Measurements from ENCODE around the gene WWOX. TPM values are rescaled to one million over a fixed set of nuclear protein-coding genes. Genes with fewer than 3 reads are reported as not detected.

WWOX gene
- total and polyA plus RNA-seq, 2 donors (not counting 3 experiments of a cell fraction or from before 2014, with no cell fraction given), result 6.2 to 12.5 TPM

DNA sequence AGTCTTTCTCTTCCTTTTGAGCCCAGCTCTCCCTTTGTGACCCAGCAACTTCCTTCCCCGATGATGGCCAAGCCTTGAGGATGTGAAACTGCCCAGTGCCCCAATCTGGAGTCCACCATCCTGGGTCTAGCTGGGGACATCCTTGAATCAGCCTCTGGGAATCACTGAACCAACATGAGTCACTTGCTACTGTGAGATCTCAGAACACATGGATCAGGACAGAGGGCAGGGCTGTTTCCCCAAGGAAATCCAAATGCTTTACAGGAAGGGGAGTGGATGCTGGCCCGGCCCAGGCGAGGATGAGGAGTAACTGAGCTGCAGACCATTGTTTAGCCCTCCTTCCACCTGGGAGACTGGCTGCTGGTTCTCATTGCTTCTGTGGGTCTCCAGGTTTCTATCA lies 547.6 kb downstream of the WWOX start:
- intact Hi-C loops (cut with micrococcal nuclease), result no loop called here
- Histone ChIP-seq H3K79me2 (ENCODE audit: control insufficient read depth, insufficient read depth, low read length) (no peaks in the 10 kb centered on the region), H3K4me3 (replicated peaks in 1 of 3; ENCODE audit: insufficient read depth in 1 of 3, low read depth in 1 of 3, low read length in 3 of 3) (no peak overlapping the region), H3K9me3 (replicated peaks; ENCODE audit: control insufficient read depth, insufficient read depth, low read length) (peaks cover 2% of the 10 kb centered on the region), H4K20me1 (replicated peaks; ENCODE audit: control insufficient read depth, extremely low read depth, insufficient read depth, low read length) (no peaks in the 10 kb centered on the region), H2AFZ (ENCODE audit: low read depth, low read length) (no peak overlapping the region), H3K27ac (ENCODE audit: insufficient read depth, low read depth, low read length) (no peak overlapping the region), H3K36me3 (ENCODE audit: control insufficient read depth in 2 of 2, extremely low read depth in 1 of 2, insufficient read depth in 2 of 2, low read length in 2 of 2) (no peaks in the 10 kb centered on the region), H3K9ac (replicated peaks; ENCODE audit: extremely low read depth, insufficient read depth, low read length) (no peak overlapping the region), H3K4me1 (ENCODE audit: control insufficient read depth, extremely low read depth, insufficient read depth, low read length) (no peaks in the 10 kb centered on the region), H3K4me2 (ENCODE audit: insufficient read depth, low read length) (no peak overlapping the region), H3K9me1 (replicated peaks; ENCODE audit: control insufficient read depth, extremely low read depth, insufficient read depth, low read length) (no peaks in the 10 kb centered on the region), H3K27me3 (ENCODE audit: control insufficient read depth in 2 of 2, insufficient read depth in 2 of 2, low read length in 2 of 2) (no peaks in the 10 kb centered on the region)
- POLR2A ChIA-PET, result no interaction called here
- dilution Hi-C loops (cut with MboI; ENCODE audit: extremely low pct_ligation_motif_present, low sequenced_read_pairs), result no loop called here
- no TSS peak for BruUV-seq (replicated peaks)
- FAIRE-seq (no peak), DNase-seq (ENCODE audit: low read depth, low spot score) (no peak)
- CTCF ChIA-PET, result no interaction called here
- TF ChIP-seq POLR2AphosphoS5 (IDR thresholded peaks at IDR 0.05; ENCODE audit: insufficient read depth, low read depth, low read length), result no peak

DNA sequence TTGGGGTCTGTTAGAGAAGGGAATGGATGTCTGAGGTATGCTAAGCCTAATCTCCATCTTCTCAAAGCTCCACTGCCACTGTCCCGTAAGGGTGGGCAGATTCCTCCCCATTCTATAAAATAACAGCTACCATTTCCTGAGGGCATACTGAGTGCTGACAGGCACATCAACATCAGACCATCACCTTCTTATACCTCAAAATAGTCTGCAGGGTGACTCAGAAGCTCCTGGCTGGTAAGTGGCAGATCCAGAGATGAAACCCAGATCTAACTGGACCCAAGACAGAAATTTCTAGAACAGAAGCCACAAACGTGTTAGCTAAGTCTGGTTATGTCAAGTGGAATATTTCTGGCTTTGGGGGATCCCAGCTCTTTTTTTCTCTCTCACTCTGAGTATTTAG lies 548.0 kb downstream of the WWOX start:
- intact Hi-C loops (cut with micrococcal nuclease), result no loop called here
- Histone ChIP-seq H3K27ac (ENCODE audit: insufficient read depth, low read depth, low read length) (no peak overlapping the region), H3K9me3 (replicated peaks; ENCODE audit: control insufficient read depth, insufficient read depth, low read length) (peaks cover 2% of the 10 kb centered on the region), H2AFZ (ENCODE audit: low read depth, low read length) (no peak overlapping the region), H3K9ac (replicated peaks; ENCODE audit: extremely low read depth, insufficient read depth, low read length) (no peak overlapping the region), H3K4me3 (replicated peaks in 1 of 3; ENCODE audit: insufficient read depth in 1 of 3, low read depth in 1 of 3, low read length in 3 of 3) (no peak overlapping the region), H3K9me1 (replicated peaks; ENCODE audit: control insufficient read depth, extremely low read depth, insufficient read depth, low read length) (no peaks in the 10 kb centered on the region), H4K20me1 (replicated peaks; ENCODE audit: control insufficient read depth, extremely low read depth, insufficient read depth, low read length) (no peaks in the 10 kb centered on the region), H3K36me3 (ENCODE audit: control insufficient read depth in 2 of 2, extremely low read depth in 1 of 2, insufficient read depth in 2 of 2, low read length in 2 of 2) (no peaks in the 10 kb centered on the region), H3K4me2 (ENCODE audit: insufficient read depth, low read length) (no peak overlapping the region), H3K27me3 (ENCODE audit: control insufficient read depth in 2 of 2, insufficient read depth in 2 of 2, low read length in 2 of 2) (no peaks in the 10 kb centered on the region), H3K4me1 (ENCODE audit: control insufficient read depth, extremely low read depth, insufficient read depth, low read length) (no peaks in the 10 kb centered on the region), H3K79me2 (ENCODE audit: control insufficient read depth, insufficient read depth, low read length) (no peaks in the 10 kb centered on the region)
- ChIA-PET CTCF (no interaction called here), POLR2A (no interaction called here)
- dilution Hi-C loops (cut with MboI; ENCODE audit: extremely low pct_ligation_motif_present, low sequenced_read_pairs), result no loop called here
- DNase-seq (ENCODE audit: low read depth, low spot score), result no peak
- no TSS peak for BruUV-seq (replicated peaks)
- TF ChIP-seq FOS (IDR thresholded peaks at IDR 0.05; ENCODE audit: borderline replicate concordance, insufficient read depth, low read length) (no peak), MYC (IDR thresholded peaks at IDR 0.05; ENCODE audit: low read depth, low read length) (no peak), POLR2AphosphoS5 (IDR thresholded peaks at IDR 0.05; ENCODE audit: insufficient read depth, low read depth, low read length) (no peak), JUN (IDR thresholded peaks at IDR 0.05; ENCODE audit: borderline replicate concordance, insufficient read depth, insufficient read length, low read depth) (no peak), EZH2 (IDR thresholded peaks at IDR 0.05; ENCODE audit: borderline replicate concordance, low read depth, low read length, severe bottlenecking) (no peak), POLR2A (IDR thresholded peaks at IDR 0.05; ENCODE audit: low read depth, low read length) (no peak), GATA2 (IDR thresholded peaks at IDR 0.05; ENCODE audit: insufficient read depth, insufficient read length, low read depth, low read length) (no peak)
- TF ChIP-seq, protein P1, sequence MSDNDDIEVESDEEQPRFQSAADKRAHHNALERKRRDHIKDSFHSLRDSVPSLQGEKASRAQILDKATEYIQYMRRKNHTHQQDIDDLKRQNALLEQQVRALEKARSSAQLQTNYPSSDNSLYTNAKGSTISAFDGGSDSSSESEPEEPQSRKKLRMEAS (IDR thresholded peaks at IDR 0.05; ENCODE audit: insufficient read depth, insufficient read length), result no peak
- FAIRE-seq, result no peak
